Articular chondrocyte of knee joint (primary cell): ENCODE data around the gene ABCB8. TPM values are rescaled to one million over a fixed set of nuclear protein-coding genes. Genes with fewer than 3 reads are reported as not detected.

Experiments used
- total RNA-seq: library from RNA; depleted of rRNA; stranded (reverse); fragments of >200 nt; gene quantifications from 2 replicates; pipeline ENCODE4 v1.2.3, GENCODE V29; 2012

The ABCB8 gene
- total RNA-seq, result 28.1 and 30.3 TPM in 2 replicates

GRCh38 chr7:151028131-151028947 is at the start of gene ABCB8:
Gene ABCB8, plus strand, starts transcription at chr7:151028450. Its CDS starts 66 bp downstream, at chr7:151028516.

GRCh38 chr7:150990416-150991186 is 37.6 kb upstream of the ABCB8 start, which contains the start of gene NOS3:
Gene NOS3, plus strand, starts transcription at chr7:150991017. Its CDS starts 2,787 bp downstream, at chr7:150993804.

GRCh38 chr7:151024435-151025056 is 3.7 kb upstream of the ABCB8 start, which contains the start of gene ATG9B:
Gene ATG9B, minus strand, starts transcription at chr7:151024494. Its CDS starts 71 bp downstream, at chr7:151024423.

GRCh38 chr7:151047976-151048815 is 19.9 kb downstream of the ABCB8 start, which contains the start of gene ASIC3:
Gene ASIC3, plus strand, starts transcription at chr7:151048531. Its CDS starts 355 bp downstream, at chr7:151048886.

GRCh38 chr7:151057506-151057988 is 29.3 kb downstream of the ABCB8 start, which contains the start of gene CDK5:
Gene CDK5, minus strand, starts transcription at chr7:151057897. Its CDS starts 49 bp downstream, at chr7:151057848.

GRCh38 chr7:151059367-151060112 is 31.3 kb downstream of the ABCB8 start, which contains the start of gene SLC4A2:
Gene SLC4A2, plus strand, starts transcription at chr7:151059589. Its CDS starts 2,399 bp downstream, at chr7:151061988.

GRCh38 chr7:151080522-151081169 is 52.4 kb downstream of the ABCB8 start, which contains the start of gene FASTK:
Gene FASTK, minus strand, starts transcription at chr7:151080809. Its CDS starts 43 bp downstream, at chr7:151080766.

GRCh38 chr7:151083071-151083823 is 55.0 kb downstream of the ABCB8 start, which contains the start of gene TMUB1:
Gene TMUB1, minus strand, starts transcription at chr7:151083493. Its CDS starts 930 bp downstream, at chr7:151082563.

GRCh38 chr7:151085691-151086620 is 57.7 kb downstream of the ABCB8 start, which contains the start of gene AGAP3:
Gene AGAP3, plus strand, starts transcription at chr7:151086475. Its CDS starts 267 bp downstream, at chr7:151086742.

Other genes with a start within 250 kb of the ABCB8 start
- gene TMEM176B, start 228.1 kb upstream of the ABCB8 start, total RNA-seq, result not detected in 2 replicates
- not detected in 2 replicates for gene TMEM176A, start 227.7 kb upstream of the ABCB8 start, total RNA-seq
- not detected in 2 replicates for gene AOC1, start 175.9 kb upstream of the ABCB8 start, total RNA-seq
- gene KCNH2, start 50.1 kb upstream of the ABCB8 start, total RNA-seq, result 0.52 and 1.7 TPM in 2 replicates
- gene NOS3, start 37.4 kb upstream of the ABCB8 start, total RNA-seq, result 1.7 and 1.8 TPM in 2 replicates
- 0.32 TPM in 1 of 2 replicates, not detected in the other for gene ATG9B, start 4.0 kb upstream of the ABCB8 start, total RNA-seq
- gene ASIC3, start 20.1 kb downstream of the ABCB8 start, total RNA-seq, result 0.13 and 0.32 TPM in 2 replicates
- gene CDK5, start 29.4 kb downstream of the ABCB8 start, total RNA-seq, result 9.7 and 9.8 TPM in 2 replicates
- 40.3 and 43.1 TPM in 2 replicates for gene SLC4A2, start 31.1 kb downstream of the ABCB8 start, total RNA-seq
- 62.7 and 69.6 TPM in 2 replicates for gene FASTK, start 52.4 kb downstream of the ABCB8 start, total RNA-seq
- gene TMUB1, start 55.0 kb downstream of the ABCB8 start, total RNA-seq, result 14.8 and 16.1 TPM in 2 replicates
- gene AGAP3, start 58.0 kb downstream of the ABCB8 start, total RNA-seq, result 29.6 and 31.6 TPM in 2 replicates
- gene GBX1, start 139.2 kb downstream of the ABCB8 start, total RNA-seq, result not detected in 2 replicates
- not detected in 2 replicates for gene ASB10, start 158.8 kb downstream of the ABCB8 start, total RNA-seq
- not detected in 2 replicates for gene H2BK1, start 182.0 kb downstream of the ABCB8 start, total RNA-seq
- gene ABCF2, start 198.8 kb downstream of the ABCB8 start, total RNA-seq, result 51.5 and 55.0 TPM in 2 replicates
- 70.9 and 71.5 TPM in 2 replicates for gene CHPF2, start 204.0 kb downstream of the ABCB8 start, total RNA-seq
- gene SMARCD3, start 220.2 kb downstream of the ABCB8 start, total RNA-seq, result 39.7 and 43.1 TPM in 2 replicates